Mesendoderm (in vitro differentiated cells): ENCODE data around the gene TGFA.

Experiments
- DNase-seq: peaks from one replicate; pipeline ENCODE4 v3.0.0; 2013
- H2AK5ac ChIP-seq: 2 replicates; pipeline ENCODE4 v1.6.1; 2013; ENCODE audit warnings: low read length, inconsistent platforms
- H2BK120ac ChIP-seq: 2 replicates; pipeline ENCODE4 v1.6.1; 2013; ENCODE audit warnings: low read depth, mild to moderate bottlenecking, low read length, moderate library complexity, mixed read lengths
- H2BK15ac ChIP-seq: replicated peaks from 2 replicates; pipeline ENCODE4 v1.6.1; 2013; ENCODE audit warnings: low read depth, mild to moderate bottlenecking, moderate library complexity
- H2BK5ac ChIP-seq: 2 replicates; pipeline ENCODE4 v1.6.1; 2013; ENCODE audit warnings: low read length, inconsistent platforms
- H3K18ac ChIP-seq: 2 replicates; pipeline ENCODE4 v1.6.1; 2013; ENCODE audit warnings: mild to moderate bottlenecking, low read length, mixed read lengths
- H3K23ac ChIP-seq: one replicate; pipeline ENCODE4 v1.6.1; 2013; ENCODE audit warnings: low read length
- H3K27ac ChIP-seq: 2 replicates; pipeline ENCODE4 v1.5.1; 2013; ENCODE audit warnings: low read depth, mild to moderate bottlenecking, inconsistent platforms, low read length, moderate library complexity
- H3K27me3 ChIP-seq: 2 replicates; pipeline ENCODE4 v1.6.1; 2013; ENCODE audit warnings: low read length, control low read depth, mild to moderate bottlenecking, inconsistent platforms; ENCODE audit not compliant: insufficient read depth, poor library complexity
- H3K36me3 ChIP-seq: 2 replicates; pipeline ENCODE4 v1.6.1; 2013; ENCODE audit warnings: low read length, inconsistent platforms; ENCODE audit not compliant: control insufficient read depth, insufficient read depth
- H3K4ac ChIP-seq: one replicate; pipeline ENCODE4 v1.6.1; 2013; ENCODE audit warnings: low read depth, mild to moderate bottlenecking, low read length, moderate library complexity
- H3K4me1 ChIP-seq: 2 replicates; pipeline ENCODE4 v1.6.1; 2013; ENCODE audit warnings: low read depth, low read length, inconsistent platforms; ENCODE audit not compliant: control insufficient read depth
- H3K4me2 ChIP-seq: 2 replicates; pipeline ENCODE4 v1.6.1; 2013; ENCODE audit warnings: low read length
- H3K4me3 ChIP-seq: 2 replicates; pipeline ENCODE4 v1.5.1; 2013; ENCODE audit warnings: mild to moderate bottlenecking, low read length
- H3K56ac ChIP-seq: one replicate; pipeline ENCODE4 v1.6.1; 2013; ENCODE audit warnings: low read length
- H3K79me1 ChIP-seq: 2 replicates; pipeline ENCODE4 v1.6.1; 2013; ENCODE audit warnings: low read length, inconsistent platforms
- H3K79me2 ChIP-seq: 2 replicates; pipeline ENCODE4 v1.6.1; 2013; ENCODE audit warnings: mild to moderate bottlenecking, low read length; ENCODE audit not compliant: control insufficient read depth, insufficient read depth
- H3K9ac ChIP-seq: 2 replicates; pipeline ENCODE4 v1.6.1; 2013; ENCODE audit warnings: low read length, inconsistent platforms
- H4K5ac ChIP-seq: one replicate; pipeline ENCODE4 v1.6.1; 2013; ENCODE audit warnings: low read length
- H4K8ac ChIP-seq: one replicate; pipeline ENCODE4 v1.6.1; 2013; ENCODE audit warnings: low read depth, mild to moderate bottlenecking, control low read depth, low read length, moderate library complexity
- whole genome bisulfite sequencing: extraction: QIAGEN DNeasy Blood & Tissue Kit; methylation state at CpG from one replicate; pipeline ENCODE4 v1.1.7; 2013; ENCODE audit warnings: low lambda C conversion rate, missing lambda C conversion rate; ENCODE audit not compliant: insufficient coverage; ENCODE audit errors: extremely low coverage; 5-methylcytosine and 5-hydroxymethylcytosine counted together

Gene TGFA

DNA sequence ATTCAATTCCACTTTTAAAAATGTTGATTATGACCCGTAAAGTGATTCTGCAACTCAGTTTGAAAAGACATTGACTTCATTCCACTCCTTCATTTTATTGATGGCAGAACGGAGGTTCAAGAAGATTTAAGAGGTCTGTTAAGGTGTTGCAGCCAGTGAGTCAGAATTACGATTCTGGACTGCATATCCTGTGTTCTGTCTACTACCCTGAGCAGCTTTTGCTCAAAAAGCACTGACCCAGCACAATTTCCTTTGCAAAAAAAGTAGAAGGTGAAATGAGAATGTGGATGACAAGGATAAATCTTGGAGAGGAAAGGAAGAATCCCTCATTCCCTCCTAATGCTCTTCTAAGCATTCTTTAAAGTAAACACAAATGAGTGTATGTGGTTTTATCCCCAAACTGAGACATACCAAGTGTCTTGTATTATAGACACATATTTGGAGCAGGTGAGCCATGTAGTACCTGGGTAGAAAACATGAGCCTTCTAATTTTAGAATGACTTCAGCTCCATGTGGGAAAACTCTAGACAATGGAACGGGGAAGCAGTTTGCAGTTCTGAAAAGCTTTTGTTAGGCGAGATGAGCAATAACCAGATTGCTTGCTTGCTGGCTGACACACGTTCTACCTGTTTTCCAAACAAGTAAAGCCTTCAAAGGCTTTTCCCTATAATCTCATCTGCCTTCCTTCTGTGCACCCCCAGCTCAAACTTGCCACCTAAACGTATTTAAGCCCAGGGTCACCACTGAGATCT is 44.7 kb downstream of the TGFA start:
- H4K5ac ChIP-seq = no peak overlapping the region
- no peak overlapping the region for H3K23ac ChIP-seq
- H3K79me1 ChIP-seq = no peaks in the 10 kb centered on the region
- no peaks in the 10 kb centered on the region for H3K27me3 ChIP-seq
- no peaks in the 10 kb centered on the region for H3K79me2 ChIP-seq
- H3K36me3 ChIP-seq = no peaks in the 10 kb centered on the region
- H3K9ac ChIP-seq = no peak overlapping the region
- no peak overlapping the region for H3K4me2 ChIP-seq
- DNase-seq = no peak
- no CpG with 5 or more reads among the region's 7 CpGs for WGBS
- H3K27ac ChIP-seq = no peak overlapping the region
- H2BK120ac ChIP-seq = no peak overlapping the region
- H3K56ac ChIP-seq = no peak overlapping the region
- no peak overlapping the region for H3K18ac ChIP-seq
- H3K4ac ChIP-seq = no peak overlapping the region
- H3K4me3 ChIP-seq = no peak overlapping the region
- H2BK5ac ChIP-seq = no peak overlapping the region
- H3K4me1 ChIP-seq = peaks cover 9% of the 10 kb centered on the region
- H4K8ac ChIP-seq = no peak overlapping the region
- no peak overlapping the region for H2BK15ac ChIP-seq
- H2AK5ac ChIP-seq = no peak overlapping the region

GRCh38 chr2:70505613-70506391 is 47.8 kb downstream of the TGFA start:
- H3K4me1 ChIP-seq = peaks cover 7% of the 10 kb centered on the region

DNA sequence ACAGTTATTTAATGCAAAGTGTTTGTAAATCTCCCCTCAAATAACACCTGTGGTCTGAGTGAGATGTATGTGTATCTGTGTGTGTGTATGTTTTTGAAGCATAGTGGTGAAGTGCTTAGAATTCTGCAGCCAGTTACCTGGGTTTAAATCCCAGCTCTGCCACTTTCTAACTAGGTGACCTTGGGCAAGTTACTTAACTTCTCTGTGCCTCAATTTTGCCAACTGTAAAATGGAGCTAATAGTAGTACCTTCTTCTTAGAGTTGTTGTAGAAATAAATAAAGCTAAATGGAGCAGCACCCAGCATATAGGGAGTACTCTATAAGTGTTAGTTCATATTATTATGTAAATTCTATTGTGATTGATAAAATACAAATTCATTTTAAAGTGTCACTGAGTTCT is 48.9 kb downstream of the TGFA start:
- no peak overlapping the region for H3K9ac ChIP-seq
- H3K27me3 ChIP-seq = no peaks in the 10 kb centered on the region
- H3K36me3 ChIP-seq = no peaks in the 10 kb centered on the region
- no peak overlapping the region for H3K4ac ChIP-seq
- no peak overlapping the region for H2BK5ac ChIP-seq
- no peak overlapping the region for H2BK15ac ChIP-seq
- peaks cover 6% of the 10 kb centered on the region for H3K4me1 ChIP-seq
- H3K79me2 ChIP-seq = no peaks in the 10 kb centered on the region
- no peak overlapping the region for H3K27ac ChIP-seq
- no peak overlapping the region for H4K5ac ChIP-seq
- H3K23ac ChIP-seq = no peak overlapping the region
- H3K18ac ChIP-seq = no peak overlapping the region
- DNase-seq = no peak
- H2AK5ac ChIP-seq = no peak overlapping the region
- no peaks in the 10 kb centered on the region for H3K79me1 ChIP-seq
- H3K4me2 ChIP-seq = no peak overlapping the region
- H3K4me3 ChIP-seq = no peak overlapping the region
- H3K56ac ChIP-seq = no peak overlapping the region
- no peak overlapping the region for H2BK120ac ChIP-seq
- H4K8ac ChIP-seq = no peak overlapping the region

More at GRCh38 chr2:70505613-70506391, 47.8 kb downstream of the TGFA start:
- Histone ChIP-seq H3K4me3 (no peak overlapping the region), H2BK120ac (no peak overlapping the region), H3K79me2 (no peaks in the 10 kb centered on the region), H3K18ac (no peak overlapping the region), H3K4me2 (no peak overlapping the region), H2AK5ac (no peak overlapping the region), H2BK5ac (no peak overlapping the region), H3K56ac (no peak overlapping the region), H4K5ac (no peak overlapping the region), H3K23ac (no peak overlapping the region), H4K8ac (no peak overlapping the region), H3K27ac (no peak overlapping the region), H3K36me3 (no peaks in the 10 kb centered on the region), H3K4ac (no peak overlapping the region), H3K79me1 (no peaks in the 10 kb centered on the region), H2BK15ac (no peak overlapping the region), H3K27me3 (no peaks in the 10 kb centered on the region), H3K9ac (no peak overlapping the region)
- DNase-seq = peak; percentile 42
- no CpG with 5 or more reads among the region's 8 CpGs for WGBS

DNA sequence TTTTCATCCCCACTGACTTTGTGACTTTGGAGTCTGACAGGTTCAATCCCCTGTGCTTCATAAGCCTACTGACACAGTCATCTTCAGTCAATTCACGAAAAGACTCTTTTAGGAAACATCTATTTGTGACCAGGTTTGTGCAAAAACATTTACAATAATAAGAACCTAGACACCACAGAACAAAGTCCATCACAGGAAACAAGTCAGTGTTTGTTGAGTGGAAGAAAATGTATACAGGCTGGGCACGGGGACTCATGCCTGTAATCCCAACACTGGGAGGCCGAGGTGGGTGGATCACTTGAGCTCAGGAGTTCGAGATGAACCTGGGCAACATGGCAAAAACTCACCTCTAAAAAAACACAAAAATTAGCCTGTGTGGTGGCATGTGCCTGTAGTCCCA is 49.7 kb downstream of the TGFA start:
- Histone ChIP-seq H3K27ac (no peak overlapping the region), H3K4me1 (peaks cover 4% of the 10 kb centered on the region), H3K9ac (no peak overlapping the region), H3K36me3 (no peaks in the 10 kb centered on the region), H3K56ac (no peak overlapping the region), H2BK15ac (no peak overlapping the region), H4K5ac (no peak overlapping the region), H3K18ac (no peak overlapping the region), H2BK5ac (no peak overlapping the region), H3K79me2 (no peaks in the 10 kb centered on the region), H2AK5ac (no peak overlapping the region), H3K23ac (no peak overlapping the region), H3K4me3 (no peak overlapping the region), H3K27me3 (no peaks in the 10 kb centered on the region), H3K79me1 (no peaks in the 10 kb centered on the region), H3K4me2 (no peak overlapping the region), H2BK120ac (no peak overlapping the region), H3K4ac (no peak overlapping the region), H4K8ac (no peak overlapping the region)
- no CpG with 5 or more reads among the region's 4 CpGs for WGBS
- no peak for DNase-seq

DNA sequence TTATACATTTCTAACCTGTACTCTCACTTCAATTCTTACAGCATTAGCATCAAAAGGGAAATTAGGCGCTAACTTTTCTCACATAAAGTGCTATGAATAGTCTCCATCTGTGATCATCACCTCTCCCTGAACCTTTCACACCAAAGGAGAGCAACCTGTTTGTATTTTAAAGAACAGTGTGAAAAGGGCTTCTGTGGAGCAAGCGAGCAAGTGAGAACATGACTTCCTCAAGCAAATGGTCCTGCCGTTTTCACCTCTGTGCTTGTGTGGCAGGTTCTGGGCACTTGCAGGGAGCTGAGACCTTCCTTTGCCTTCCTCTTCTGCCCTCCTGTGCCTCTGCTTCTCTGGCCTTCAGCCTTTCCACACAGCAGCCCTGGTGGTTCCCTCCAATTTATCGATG is 51.9 kb downstream of the TGFA start:
- H3K4me2 ChIP-seq = no peak overlapping the region
- H3K27me3 ChIP-seq = no peaks in the 10 kb centered on the region
- H3K56ac ChIP-seq = no peak overlapping the region
- H2BK5ac ChIP-seq = no peak overlapping the region
- no peak overlapping the region for H3K4me3 ChIP-seq
- no CpG with 5 or more reads among the region's 4 CpGs for WGBS
- H3K9ac ChIP-seq = no peak overlapping the region
- peaks cover 4% of the 10 kb centered on the region for H3K4me1 ChIP-seq
- H3K18ac ChIP-seq = no peak overlapping the region
- no peak overlapping the region for H4K5ac ChIP-seq
- H3K36me3 ChIP-seq = no peaks in the 10 kb centered on the region
- no peak overlapping the region for H2BK120ac ChIP-seq
- no peaks in the 10 kb centered on the region for H3K79me1 ChIP-seq
- no peak for DNase-seq
- H4K8ac ChIP-seq = no peak overlapping the region
- H2AK5ac ChIP-seq = no peak overlapping the region
- H3K79me2 ChIP-seq = no peaks in the 10 kb centered on the region
- H2BK15ac ChIP-seq = no peak overlapping the region
- H3K4ac ChIP-seq = no peak overlapping the region
- no peak overlapping the region for H3K27ac ChIP-seq
- no peak overlapping the region for H3K23ac ChIP-seq
